GM10847 (cell line): Measurements from ENCODE around the gene AGAP3.

Experiments
- POLR2A ChIP-seq: IDR thresholded peaks from 2 replicates; pipeline ENCODE4 v1.6.1; 2011; ENCODE audit not compliant: insufficient read length; ENCODE audit errors: extremely low read depth

The AGAP3 gene

GRCh38 chr7:151116603-151117440 is 30.5 kb downstream of the AGAP3 start:
- no peak for TF ChIP-seq POLR2A

- no peak for TF ChIP-seq POLR2A
Observed at GRCh38 chr7:151117565-151117964, 31.3 kb downstream of the AGAP3 start.

GRCh38 chr7:151118108-151119054 is 32.1 kb downstream of the AGAP3 start:
- no peak for TF ChIP-seq POLR2A

- no peak for TF ChIP-seq POLR2A
Observed at GRCh38 chr7:151119055-151119415, 32.8 kb downstream of the AGAP3 start.

- TF ChIP-seq POLR2A: no peak
Observed at GRCh38 chr7:151119902-151120301, 33.6 kb downstream of the AGAP3 start.

GRCh38 chr7:151120896-151121295 is 34.6 kb downstream of the AGAP3 start:
- no peak for TF ChIP-seq POLR2A

- no peak for TF ChIP-seq POLR2A
Observed at GRCh38 chr7:151121380-151122170, 35.3 kb downstream of the AGAP3 start.

GRCh38 chr7:151122276-151122675 is 36.0 kb downstream of the AGAP3 start:
- TF ChIP-seq POLR2A: no peak

GRCh38 chr7:151122796-151123157 is 36.5 kb downstream of the AGAP3 start:
- TF ChIP-seq POLR2A: no peak

GRCh38 chr7:151123158-151123821 is 37.0 kb downstream of the AGAP3 start:
- TF ChIP-seq POLR2A: no peak

GRCh38 chr7:151123822-151124464 is 37.7 kb downstream of the AGAP3 start:
- no peak for TF ChIP-seq POLR2A

GRCh38 chr7:151124481-151124880 is 38.2 kb downstream of the AGAP3 start:
- TF ChIP-seq POLR2A: no peak

GRCh38 chr7:151124899-151125399 is 38.7 kb downstream of the AGAP3 start:
- TF ChIP-seq POLR2A: no peak

- no peak for TF ChIP-seq POLR2A
Observed at GRCh38 chr7:151125470-151125845, 39.2 kb downstream of the AGAP3 start.
